ENCODE results near the gene KDELR3.
A peak's percentile ranks its signal among the peaks of the same experiment; 100 is the strongest.

The KDELR3 gene

GRCh38 chr22:38481162-38481870, 13.4 kb downstream of the KDELR3 start:
- H3K4me1 ChIP-seq (ENCODE audit: insufficient read depth, poor library complexity, severe bottlenecking): no peaks in the 10 kb centered on the region
- ATAC-seq (ENCODE audit: low read depth) (peak; percentile 6; the same call in 2 of the 3 replicates), DNase-seq (ENCODE audit: low spot score) (no peak)
- H3K27me3 ChIP-seq (ENCODE audit: insufficient read depth, poor library complexity, severe bottlenecking): no peaks in the 10 kb centered on the region
- H3K36me3 ChIP-seq (ENCODE audit: low read depth): peaks cover 82% of the 10 kb centered on the region
- H3K4me3 ChIP-seq (ENCODE audit: severe bottlenecking): no peak overlapping the region
- H3K9me3 ChIP-seq (ENCODE audit: severe bottlenecking): no peaks in the 10 kb centered on the region
- no peak overlapping the region for H3K27ac ChIP-seq (ENCODE audit: poor library complexity, severe bottlenecking)
- TF ChIP-seq, protein P1, sequence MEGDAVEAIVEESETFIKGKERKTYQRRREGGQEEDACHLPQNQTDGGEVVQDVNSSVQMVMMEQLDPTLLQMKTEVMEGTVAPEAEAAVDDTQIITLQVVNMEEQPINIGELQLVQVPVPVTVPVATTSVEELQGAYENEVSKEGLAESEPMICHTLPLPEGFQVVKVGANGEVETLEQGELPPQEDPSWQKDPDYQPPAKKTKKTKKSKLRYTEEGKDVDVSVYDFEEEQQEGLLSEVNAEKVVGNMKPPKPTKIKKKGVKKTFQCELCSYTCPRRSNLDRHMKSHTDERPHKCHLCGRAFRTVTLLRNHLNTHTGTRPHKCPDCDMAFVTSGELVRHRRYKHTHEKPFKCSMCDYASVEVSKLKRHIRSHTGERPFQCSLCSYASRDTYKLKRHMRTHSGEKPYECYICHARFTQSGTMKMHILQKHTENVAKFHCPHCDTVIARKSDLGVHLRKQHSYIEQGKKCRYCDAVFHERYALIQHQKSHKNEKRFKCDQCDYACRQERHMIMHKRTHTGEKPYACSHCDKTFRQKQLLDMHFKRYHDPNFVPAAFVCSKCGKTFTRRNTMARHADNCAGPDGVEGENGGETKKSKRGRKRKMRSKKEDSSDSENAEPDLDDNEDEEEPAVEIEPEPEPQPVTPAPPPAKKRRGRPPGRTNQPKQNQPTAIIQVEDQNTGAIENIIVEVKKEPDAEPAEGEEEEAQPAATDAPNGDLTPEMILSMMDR (IDR thresholded peaks at IDR 0.05; ENCODE audit: poor library complexity, severe bottlenecking): no peak

GRCh38 chr22:38481871-38482332, 14.0 kb downstream of the KDELR3 start:
- TF ChIP-seq, protein P1 (IDR thresholded peaks at IDR 0.05; ENCODE audit: poor library complexity, severe bottlenecking): no peak
- ATAC-seq (ENCODE audit: low read depth): no peak
- H3K36me3 ChIP-seq (ENCODE audit: low read depth): peaks cover 88% of the 10 kb centered on the region

GRCh38 chr22:38482662-38483308, 14.9 kb downstream of the KDELR3 start:
- Histone ChIP-seq H3K27me3 (ENCODE audit: insufficient read depth, poor library complexity, severe bottlenecking) (no peaks in the 10 kb centered on the region), H3K27ac (ENCODE audit: poor library complexity, severe bottlenecking) (no peak overlapping the region), H3K36me3 (ENCODE audit: low read depth) (peaks cover 88% of the 10 kb centered on the region), H3K4me3 (ENCODE audit: severe bottlenecking) (no peak overlapping the region), H3K9me3 (ENCODE audit: severe bottlenecking) (no peaks in the 10 kb centered on the region), H3K4me1 (ENCODE audit: insufficient read depth, poor library complexity, severe bottlenecking) (no peaks in the 10 kb centered on the region)
- no peak for DNase-seq (ENCODE audit: low spot score)
- ATAC-seq (ENCODE audit: low read depth): no peak
- TF ChIP-seq, protein P1 (IDR thresholded peaks at IDR 0.05; ENCODE audit: poor library complexity, severe bottlenecking): no peak

More at GRCh38 chr22:38481871-38482332, 14.0 kb downstream of the KDELR3 start:
- Histone ChIP-seq H3K4me1 (ENCODE audit: insufficient read depth, poor library complexity, severe bottlenecking) (no peaks in the 10 kb centered on the region), H3K27me3 (ENCODE audit: insufficient read depth, poor library complexity, severe bottlenecking) (no peaks in the 10 kb centered on the region), H3K4me3 (ENCODE audit: severe bottlenecking) (no peak overlapping the region), H3K9me3 (ENCODE audit: severe bottlenecking) (no peaks in the 10 kb centered on the region), H3K27ac (ENCODE audit: poor library complexity, severe bottlenecking) (no peak overlapping the region)
- DNase-seq (ENCODE audit: low spot score): no peak

DNA sequence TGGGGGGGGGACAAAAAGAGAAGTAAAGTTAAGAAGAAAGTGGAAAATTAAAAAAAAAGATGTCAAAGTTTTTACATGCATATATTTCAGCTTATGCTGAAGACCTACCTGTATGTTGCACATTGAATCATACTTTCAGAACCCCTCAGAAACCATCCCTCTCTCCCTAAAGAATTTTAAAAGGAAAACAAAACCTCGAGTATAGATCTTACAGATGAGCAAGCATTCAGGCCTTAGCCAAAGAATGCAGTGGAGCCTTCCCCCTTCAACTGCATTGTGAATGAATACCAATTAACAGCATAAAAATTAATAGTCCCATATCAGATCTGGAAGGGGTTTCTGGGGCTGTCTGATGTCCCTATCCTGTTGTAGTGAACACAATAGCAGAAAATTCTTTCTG, 16.3 kb downstream of the KDELR3 start:
- no peaks in the 10 kb centered on the region for H3K27me3 ChIP-seq (ENCODE audit: insufficient read depth, poor library complexity, severe bottlenecking)
- H3K9me3 ChIP-seq (ENCODE audit: severe bottlenecking): no peaks in the 10 kb centered on the region
- H3K36me3 ChIP-seq (ENCODE audit: low read depth): peaks cover 96% of the 10 kb centered on the region
- TF ChIP-seq, protein P1 (IDR thresholded peaks at IDR 0.05; ENCODE audit: poor library complexity, severe bottlenecking): no peak
- DNase-seq (ENCODE audit: low spot score): no peak
- H3K4me1 ChIP-seq (ENCODE audit: insufficient read depth, poor library complexity, severe bottlenecking): no peaks in the 10 kb centered on the region
- no peak overlapping the region for H3K4me3 ChIP-seq (ENCODE audit: severe bottlenecking)
- no peak overlapping the region for H3K27ac ChIP-seq (ENCODE audit: poor library complexity, severe bottlenecking)
- no peak for ATAC-seq (ENCODE audit: low read depth)

DNA sequence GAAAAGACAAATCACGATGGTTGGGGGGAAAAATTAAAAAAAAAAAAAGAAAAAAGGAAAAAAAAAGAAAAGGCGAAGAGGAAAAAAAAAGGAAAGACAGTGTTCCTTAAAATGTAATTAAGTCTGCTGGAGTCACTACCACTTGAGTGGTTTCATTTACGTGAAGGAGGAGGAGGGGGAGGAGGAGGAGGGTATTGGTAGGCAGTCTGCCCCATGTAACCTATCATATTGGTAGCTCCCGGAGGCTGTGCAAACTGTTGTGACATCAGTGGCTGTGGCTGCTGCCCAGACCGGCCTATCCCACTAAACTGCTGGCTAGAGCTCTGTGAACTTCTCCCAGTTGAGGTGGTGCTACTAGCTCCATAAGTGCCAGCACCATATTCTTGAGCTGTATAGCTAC, 17.9 kb downstream of the KDELR3 start:
- H3K9me3 ChIP-seq (ENCODE audit: severe bottlenecking): no peaks in the 10 kb centered on the region
- H3K4me1 ChIP-seq (ENCODE audit: insufficient read depth, poor library complexity, severe bottlenecking): no peaks in the 10 kb centered on the region
- H3K27me3 ChIP-seq (ENCODE audit: insufficient read depth, poor library complexity, severe bottlenecking): no peaks in the 10 kb centered on the region
- ATAC-seq (ENCODE audit: low read depth) (no peak), DNase-seq (ENCODE audit: low spot score) (no peak)
- H3K27ac ChIP-seq (ENCODE audit: poor library complexity, severe bottlenecking): no peak overlapping the region
- TF ChIP-seq, protein P1 (IDR thresholded peaks at IDR 0.05; ENCODE audit: poor library complexity, severe bottlenecking): no peak
- no peak overlapping the region for H3K4me3 ChIP-seq (ENCODE audit: severe bottlenecking)
- peaks cover 96% of the 10 kb centered on the region for H3K36me3 ChIP-seq (ENCODE audit: low read depth)
